Thoracic aorta (tissue), 2 donors: Measurements from ENCODE around the gene SUN2. TPM values are rescaled to one million over a fixed set of nuclear protein-coding genes. Genes with fewer than 3 reads are reported as not detected.

ENCODE experiments used
- ATAC-seq: fragments of 150-250 bp; one replicate; pipeline ENCODE4 v1.8.0; 2017; ENCODE audit warnings: low read depth; ENCODE audit not compliant: insufficient number of reproducible peaks, low FRiP score
- DNase-seq: peaks from one replicate; pipeline ENCODE4 v3.0.0-alpha.2; 2020; ENCODE audit warnings: low spot score
- H3K27ac ChIP-seq, 2 donors: fragments of 200-600 bp; sonication (generic); 1 replicate in 1 of 2; 2 replicates in 1 of 2; pipeline ENCODE4 v1.5.1; 2016; ENCODE audit warnings: mild to moderate bottlenecking in 2 of 2, moderate library complexity in 2 of 2
- H3K27me3 ChIP-seq: fragments of 200-600 bp; sonication (generic); replicated peaks from 2 replicates; pipeline ENCODE4 v1.6.0; 2016; ENCODE audit warnings: mild to moderate bottlenecking; ENCODE audit not compliant: insufficient read depth
- H3K36me3 ChIP-seq: fragments of 200-600 bp; sonication (generic); one replicate; pipeline ENCODE4 v1.5.1; 2016
- H3K4me1 ChIP-seq, 2 donors: fragments of 200-600 bp; sonication (generic); 1 replicate in 1 of 2; 2 replicates in 1 of 2; pipeline versions ENCODE4 v1.5.1 to v1.6.0; 2016; ENCODE audit warnings: low read depth in 2 of 2, mild to moderate bottlenecking in 1 of 2; ENCODE audit not compliant: control insufficient read depth in 1 of 2
- H3K4me3 ChIP-seq: fragments of 200-600 bp; sonication (generic); 2 replicates; pipeline ENCODE4 v1.5.1; 2016; ENCODE audit warnings: mild to moderate bottlenecking
- H3K9me3 ChIP-seq: fragments of 200-600 bp; sonication (generic); 2 replicates; pipeline ENCODE4 v1.5.1; 2016
- total RNA-seq, 2 donors: library from RNA; depleted of rRNA; stranded (reverse); fragments of >200 nt; gene quantifications; one replicate each; pipeline versions ENCODE4 v1.1.0 to v1.2.3, GENCODE V29; 2016
- TF ChIP-seq, protein P1 (sequence below): fragments of 200-600 bp; sonication (generic); IDR thresholded peaks from one replicate; pipeline ENCODE4 v1.5.1; 2019; ENCODE audit warnings: antibody characterized with exemption

Gene SUN2
- total RNA-seq, 2 donors from 2014 or later = 1,125 to 1,215 TPM

DNA sequence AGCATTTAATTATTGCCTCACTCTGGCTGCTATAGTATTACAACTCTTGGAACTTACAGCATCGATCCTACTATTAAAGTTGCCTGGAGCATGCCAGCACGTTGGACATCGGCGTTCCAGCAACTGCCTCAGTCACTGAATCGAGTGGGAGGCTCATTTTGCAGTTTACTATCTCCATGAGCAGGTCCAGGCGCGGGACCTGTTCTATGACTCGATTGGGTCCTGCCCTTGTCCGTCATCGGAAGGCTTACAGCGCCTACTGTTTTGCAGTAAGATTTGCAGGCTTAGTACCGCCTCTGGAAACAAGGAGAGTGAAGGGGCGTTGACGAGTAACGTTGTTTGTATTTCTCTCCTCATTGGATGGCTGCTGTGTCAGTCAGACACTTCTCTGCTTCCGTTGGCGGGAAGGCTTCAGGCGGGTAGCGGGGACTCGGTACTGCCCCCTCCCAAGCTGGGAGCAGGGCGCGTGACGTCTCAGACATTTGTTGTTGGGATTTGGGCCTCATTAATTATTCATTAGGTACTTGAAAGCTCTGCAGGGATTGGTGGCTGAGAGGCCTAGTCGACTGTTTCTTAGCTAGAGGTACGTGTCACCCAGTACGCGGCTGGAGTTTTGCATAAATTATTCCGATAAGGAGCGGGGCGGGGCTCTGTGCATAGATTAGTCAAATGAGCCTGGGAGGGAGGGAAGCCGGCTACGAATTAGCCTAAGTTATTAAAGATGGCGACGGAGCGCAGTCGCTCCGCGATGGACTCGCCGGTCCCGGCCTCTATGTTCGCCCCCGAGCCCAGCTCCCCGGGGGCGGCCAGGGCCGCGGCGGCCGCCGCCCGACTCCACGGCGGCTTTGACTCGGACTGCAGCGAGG lies 50.3 kb downstream of the SUN2 start, which contains the start of gene GTPBP1:
Gene GTPBP1, plus strand, starts transcription at position 710 of the 866 bp plus-strand sequence. Its CDS starts 12 bp downstream, at position 722.
- TF ChIP-seq, protein P1, sequence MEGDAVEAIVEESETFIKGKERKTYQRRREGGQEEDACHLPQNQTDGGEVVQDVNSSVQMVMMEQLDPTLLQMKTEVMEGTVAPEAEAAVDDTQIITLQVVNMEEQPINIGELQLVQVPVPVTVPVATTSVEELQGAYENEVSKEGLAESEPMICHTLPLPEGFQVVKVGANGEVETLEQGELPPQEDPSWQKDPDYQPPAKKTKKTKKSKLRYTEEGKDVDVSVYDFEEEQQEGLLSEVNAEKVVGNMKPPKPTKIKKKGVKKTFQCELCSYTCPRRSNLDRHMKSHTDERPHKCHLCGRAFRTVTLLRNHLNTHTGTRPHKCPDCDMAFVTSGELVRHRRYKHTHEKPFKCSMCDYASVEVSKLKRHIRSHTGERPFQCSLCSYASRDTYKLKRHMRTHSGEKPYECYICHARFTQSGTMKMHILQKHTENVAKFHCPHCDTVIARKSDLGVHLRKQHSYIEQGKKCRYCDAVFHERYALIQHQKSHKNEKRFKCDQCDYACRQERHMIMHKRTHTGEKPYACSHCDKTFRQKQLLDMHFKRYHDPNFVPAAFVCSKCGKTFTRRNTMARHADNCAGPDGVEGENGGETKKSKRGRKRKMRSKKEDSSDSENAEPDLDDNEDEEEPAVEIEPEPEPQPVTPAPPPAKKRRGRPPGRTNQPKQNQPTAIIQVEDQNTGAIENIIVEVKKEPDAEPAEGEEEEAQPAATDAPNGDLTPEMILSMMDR = no peak
- peak; percentile 90 for ATAC-seq
- H3K27me3 ChIP-seq = no peaks in the 10 kb centered on the region
- H3K36me3 ChIP-seq = no peaks in the 10 kb centered on the region
- peak; percentile 99 for DNase-seq
- H3K27ac ChIP-seq = peak within 1 kb of the TSS; percentile 93 to 94
- H3K4me3 ChIP-seq = peak within 1 kb of the TSS; percentile 86
- no peaks in the 10 kb centered on the region for H3K9me3 ChIP-seq
- peaks cover 17 to 43% of the 10 kb centered on the region in 2 donors for H3K4me1 ChIP-seq

DNA sequence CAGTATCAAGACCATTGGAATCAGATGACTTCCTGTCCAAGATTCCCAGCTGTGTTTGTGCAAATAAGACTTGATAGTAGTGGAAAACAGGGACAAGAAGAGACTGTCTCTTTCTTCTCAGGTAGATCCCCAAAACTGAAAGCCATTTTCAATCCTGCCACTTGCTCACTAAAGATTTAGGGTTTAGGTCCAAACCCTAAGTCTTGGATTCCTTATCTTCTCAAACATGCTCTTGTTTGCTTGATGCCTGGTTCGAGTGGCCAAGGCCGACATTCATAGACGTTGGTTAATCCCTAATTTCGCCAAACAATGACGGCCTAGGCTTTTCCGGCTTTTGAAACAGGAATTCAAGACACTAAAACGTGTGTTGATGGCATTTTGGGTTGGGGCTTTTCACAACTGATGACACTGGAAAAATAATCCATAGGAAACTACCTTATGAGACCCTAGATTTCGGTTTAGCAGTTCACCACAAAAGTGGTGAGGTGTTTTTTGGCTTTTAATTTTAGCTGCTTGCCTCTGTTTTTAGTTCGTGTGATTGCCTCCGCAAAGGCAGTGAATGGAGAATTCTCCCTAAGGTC lies 51.1 kb downstream of the SUN2 start:
- Histone ChIP-seq H3K4me3 (peak overlapping the region; percentile 66), H3K27ac (peak overlapping the region; percentile 63 to 71), H3K27me3 (no peaks in the 10 kb centered on the region), H3K9me3 (no peaks in the 10 kb centered on the region), H3K4me1 (peaks cover 17 to 43% of the 10 kb centered on the region in 2 donors), H3K36me3 (no peaks in the 10 kb centered on the region)
- TF ChIP-seq, protein P1 = no peak
- DNase-seq (no peak), ATAC-seq (no peak)

DNA sequence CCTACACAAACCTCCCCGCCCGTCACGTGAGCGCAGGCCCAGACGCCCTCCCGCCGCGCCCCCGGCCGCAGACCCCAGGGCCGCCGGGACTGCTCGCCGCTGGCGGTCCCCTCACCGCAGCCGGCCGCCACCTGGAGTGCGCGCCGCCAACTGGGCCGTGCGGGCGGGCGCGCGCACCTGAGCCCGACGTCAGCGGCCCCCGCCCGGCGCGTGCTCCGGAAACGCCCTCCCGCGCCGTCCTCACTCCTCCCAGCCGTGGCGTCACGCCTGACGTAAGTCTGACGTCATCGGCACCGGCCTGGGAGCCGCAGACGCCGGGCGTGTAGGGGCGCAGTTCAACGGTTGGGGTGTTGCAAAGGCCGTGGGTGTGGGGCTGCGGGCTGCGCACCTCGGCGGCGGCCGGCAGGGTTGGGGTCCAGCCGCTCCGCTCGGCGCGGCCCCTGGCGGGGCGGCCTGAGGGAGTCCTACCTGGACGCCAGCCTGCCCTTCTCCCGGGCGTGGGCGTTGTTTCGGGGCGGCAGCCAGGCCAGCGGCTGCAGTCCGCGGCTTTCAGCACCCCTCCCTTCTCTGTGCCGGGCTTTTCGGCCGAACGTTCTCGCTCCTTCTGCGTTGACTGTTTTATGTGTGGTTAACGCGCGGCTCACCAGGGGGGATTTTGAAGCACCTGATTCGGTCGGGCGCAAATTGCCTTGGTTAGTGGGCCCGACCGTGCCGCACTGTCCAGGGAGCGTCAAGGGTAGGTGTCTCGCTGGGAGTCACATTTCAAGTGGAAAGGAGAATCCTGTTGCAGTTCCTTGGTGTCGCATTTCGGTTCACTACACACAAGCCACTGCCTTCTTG lies 54.8 kb downstream of the SUN2 start, which contains the start of gene JOSD1:
Gene JOSD1, minus strand, starts transcription at position 155 of the 840 bp plus-strand sequence. CDS start 956 bp downstream, outside the sequence.
- peak within 1 kb of the TSS; percentile 96 for H3K27ac ChIP-seq
- no peaks in the 10 kb centered on the region for H3K36me3 ChIP-seq
- H3K4me1 ChIP-seq = peaks cover 31 to 53% of the 10 kb centered on the region in 2 donors
- H3K9me3 ChIP-seq = no peaks in the 10 kb centered on the region
- TF ChIP-seq, protein P1 = no peak
- H3K4me3 ChIP-seq = peak within 1 kb of the TSS; percentile 91
- ATAC-seq (peak; percentile 38), DNase-seq (peak; percentile 79)
- no peaks in the 10 kb centered on the region for H3K27me3 ChIP-seq

DNA sequence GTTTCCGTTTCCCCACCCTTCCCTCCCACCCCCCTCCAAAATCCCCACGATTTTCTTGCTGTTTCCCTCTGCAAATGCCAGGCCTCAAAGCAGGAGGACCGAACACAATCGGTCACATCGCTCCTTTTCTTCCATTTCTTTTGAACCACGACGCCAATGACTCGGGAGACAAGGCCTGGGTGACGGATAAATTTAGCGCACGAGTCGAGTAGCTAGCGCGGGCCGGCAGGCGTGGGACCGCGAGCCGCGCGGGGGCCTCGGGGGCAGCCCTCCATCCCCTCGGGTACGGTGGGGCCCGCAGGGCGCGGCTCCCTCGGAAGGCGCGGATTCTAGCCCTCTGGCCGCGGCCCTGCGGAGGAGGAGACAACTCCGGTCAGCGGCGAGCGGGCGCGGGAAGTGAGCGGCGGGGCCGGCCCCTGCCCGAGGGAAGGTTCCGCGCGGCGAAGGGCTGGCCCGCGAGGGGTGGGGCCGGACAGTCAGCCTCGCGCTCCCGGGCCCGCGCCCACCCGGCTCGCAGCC lies 55.5 kb downstream of the SUN2 start:
- Histone ChIP-seq H3K9me3 (no peaks in the 10 kb centered on the region), H3K27ac (peak overlapping the region; percentile 96), H3K4me3 (peak overlapping the region; percentile 91), H3K4me1 (peaks cover 31 to 59% of the 10 kb centered on the region in 2 donors), H3K36me3 (no peaks in the 10 kb centered on the region), H3K27me3 (no peaks in the 10 kb centered on the region)
- ATAC-seq (peak; percentile 24), DNase-seq (no peak)
- TF ChIP-seq, protein P1 = no peak
